ENCODE results near the gene HOXA10. TPM values are rescaled to one million over a fixed set of nuclear protein-coding genes. Genes with fewer than 3 reads are reported as not detected.

The HOXA10 gene
- total RNA-seq, 1 experiment from 2014 or later, result 19.6 TPM

DNA sequence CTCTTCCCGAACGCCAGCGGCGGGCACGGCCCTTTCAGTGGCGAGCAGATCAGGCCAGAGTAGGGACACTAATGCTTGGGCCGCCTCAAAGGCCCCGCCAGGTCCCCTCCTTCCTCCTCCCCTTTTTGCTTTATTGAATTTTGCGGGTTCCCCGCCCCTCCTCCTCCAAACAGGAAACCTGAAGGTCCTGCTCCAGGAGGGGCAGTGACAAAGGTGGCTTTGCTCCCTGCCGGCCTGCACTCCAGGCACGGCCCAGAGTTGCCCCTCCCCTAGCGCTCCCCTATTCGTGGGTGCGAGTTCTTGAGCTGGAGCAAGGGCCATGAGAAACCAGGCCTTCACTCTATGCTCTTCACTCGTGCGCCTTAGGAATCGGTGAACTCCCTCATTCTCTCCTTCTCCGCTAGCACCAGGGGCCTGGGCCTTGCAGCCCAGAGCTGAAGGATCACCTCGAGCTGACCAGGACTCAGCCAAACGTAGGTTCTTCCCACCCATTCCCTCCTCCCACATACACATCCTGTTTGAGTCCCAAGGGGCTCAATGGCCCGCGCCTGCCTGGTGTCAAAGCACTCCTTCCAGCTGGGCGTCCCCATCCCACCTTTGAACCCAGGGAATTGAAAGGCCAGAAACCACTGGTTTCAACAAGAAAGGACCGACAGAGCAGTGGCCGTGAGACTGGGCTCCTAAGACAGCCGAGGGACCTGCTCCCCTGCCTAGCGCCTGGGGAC, 25.9 kb downstream of the HOXA10 start:
- DNase-seq (ENCODE audit: low read depth, low spot score) (no peak), ATAC-seq (peak; percentile 36)
- H3K36me3 ChIP-seq (ENCODE audit: control insufficient read depth in 1 of 2, insufficient read depth in 2 of 2, low read length in 2 of 2), result peaks cover 6 to 12% of the 10 kb centered on the region in 2 experiments; a peak in 2 of 4 replicates
- H2AFZ ChIP-seq (ENCODE audit: low read depth, low read length, poor library complexity, severe bottlenecking), result no peak overlapping the region
- H4K20me1 ChIP-seq (ENCODE audit: insufficient read depth), result no peaks in the 10 kb centered on the region
- peak overlapping the region; percentile 40 to 71 for H3K4me3 ChIP-seq (replicated peaks in 1 of 2; ENCODE audit: low read depth in 1 of 2, low read length in 2 of 2)
- peaks cover 25 to 57% of the 10 kb centered on the region in 2 experiments for H3K4me1 ChIP-seq (ENCODE audit: control insufficient read depth in 1 of 2, insufficient read depth in 2 of 2, low read length in 2 of 2)
- H3K4me2 ChIP-seq (ENCODE audit: low read length), result peak overlapping the region; percentile 95
- H3K9me3 ChIP-seq (ENCODE audit: control insufficient read depth in 1 of 2, insufficient read depth in 1 of 2, low read depth in 1 of 2, low read length in 2 of 2), result no peaks in the 10 kb centered on the region
- TF ChIP-seq TCF7L2 (IDR thresholded peaks at IDR 0.05; ENCODE audit: borderline replicate concordance, extremely low read depth, insufficient read depth, insufficient read length), result no peak
- TF ChIP-seq POLR2AphosphoS5 (IDR thresholded peaks at IDR 0.05; ENCODE audit: low read depth, low read length), result 0 out of 2 replicates have a peak, but pooled peaks have one; percentile 31
- intact Hi-C loops (cut with micrococcal nuclease), result no loop called here
- no peaks in the 10 kb centered on the region for H3K9me2 ChIP-seq (ENCODE audit: insufficient read depth)
- peak overlapping the region; percentile 82 for H3K27ac ChIP-seq (ENCODE audit: low read depth, low read length)
- no peaks in the 10 kb centered on the region for H3K27me3 ChIP-seq (ENCODE audit: insufficient read depth, low read length)
- BruUV-seq (replicated peaks), result no TSS peak
- CTCF ChIA-PET, result interaction anchor here (0.6 to 3.7 kb wide), 3 partner anchors 13 to 461 kb away, joined by 3 to 27 read pairs (median 10); no protein-coding TSS in a partner anchor
- H3K9ac ChIP-seq (ENCODE audit: low read length), result peak overlapping the region; percentile 74
- POLR2A ChIA-PET, result no interaction called here
- peaks cover 45% of the 10 kb centered on the region for H3K79me2 ChIP-seq (ENCODE audit: insufficient read depth, low read length)
- RAD21 ChIA-PET (ENCODE audit: low non-redundant PET in 1 of 2, low total read pairs in 2 of 2, uncharacterized antibody in 2 of 2, unreplicated experiment in 2 of 2), result interaction anchor here in 1 of 2 experiments (0.6 kb wide), 1 partner anchor 13 kb away, joined by 3 read pairs; no protein-coding TSS in a partner anchor

DNA sequence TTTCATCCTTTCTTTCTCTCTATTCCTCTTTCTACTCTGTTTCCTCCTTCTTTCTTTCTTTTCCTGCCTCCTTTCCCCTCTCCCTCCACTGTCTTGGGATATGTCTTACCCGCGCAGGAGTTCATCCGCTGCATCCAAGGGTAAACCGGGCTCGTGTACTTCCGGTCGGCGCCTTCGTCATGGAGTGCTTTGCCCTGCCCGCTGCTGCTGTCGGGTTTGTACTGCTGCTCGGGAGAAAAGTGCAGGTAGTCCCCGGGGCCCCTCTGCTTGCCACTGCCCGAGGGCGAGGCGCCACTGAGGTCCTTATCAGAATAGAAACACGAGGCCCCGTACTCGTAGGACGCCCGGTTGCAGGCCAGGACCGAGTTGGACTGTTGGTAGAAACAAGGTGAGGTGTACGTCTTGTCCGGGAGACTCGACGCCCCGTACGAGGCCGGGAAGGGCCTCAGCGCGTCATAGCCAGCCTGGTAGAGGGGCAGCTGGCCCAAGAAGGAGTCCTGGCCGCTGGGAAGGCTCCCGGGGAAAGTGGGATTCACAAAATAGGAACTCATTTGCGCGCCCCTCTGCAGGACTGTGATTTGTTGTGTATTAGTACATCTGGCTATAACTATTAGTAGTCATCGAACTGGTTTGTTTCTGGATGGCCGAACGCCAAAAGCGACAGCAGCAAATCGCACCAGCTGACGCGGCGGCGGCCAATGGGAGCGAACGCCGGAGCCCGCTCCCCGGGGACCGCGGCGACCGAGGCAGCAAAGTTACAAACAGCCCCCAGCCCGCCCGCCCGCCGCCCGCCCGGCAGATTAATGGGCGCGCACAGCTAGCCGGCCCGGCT, 26.7 kb downstream of the HOXA10 start, which contains the start of gene HOXA6:
Gene HOXA6 (minus strand): TSS at position 576 of the 832 bp plus-strand sequence. CDS start 25 bp downstream, at position 551.
- H3K9me2 ChIP-seq (ENCODE audit: insufficient read depth), result no peaks in the 10 kb centered on the region
- peak within 1 kb of the TSS; percentile 95 for H3K4me2 ChIP-seq (ENCODE audit: low read length)
- DNase-seq (ENCODE audit: low read depth, low spot score) (no peak), ATAC-seq (peak; percentile 2; the same call in 1 of the 2 replicates)
- no peak within 1 kb of the TSS for H2AFZ ChIP-seq (ENCODE audit: low read depth, low read length, poor library complexity, severe bottlenecking)
- peak within 1 kb of the TSS; percentile 82 for H3K27ac ChIP-seq (ENCODE audit: low read depth, low read length)
- peaks cover 18 to 49% of the 10 kb centered on the region in 2 experiments for H3K4me1 ChIP-seq (ENCODE audit: control insufficient read depth in 1 of 2, insufficient read depth in 2 of 2, low read length in 2 of 2)
- CTCF ChIA-PET, result no interaction called here
- H3K27me3 ChIP-seq (ENCODE audit: insufficient read depth, low read length), result no peaks in the 10 kb centered on the region
- RAD21 ChIA-PET (ENCODE audit: low non-redundant PET in 1 of 2, low total read pairs in 2 of 2, uncharacterized antibody in 2 of 2, unreplicated experiment in 2 of 2), result interaction anchor here in 1 of 2 experiments (0.6 kb wide), 1 partner anchor 14 kb away, joined by 3 read pairs; no protein-coding TSS in a partner anchor
- H3K9me3 ChIP-seq (ENCODE audit: control insufficient read depth in 1 of 2, insufficient read depth in 1 of 2, low read depth in 1 of 2, low read length in 2 of 2), result no peaks in the 10 kb centered on the region
- intact Hi-C loops (cut with micrococcal nuclease), result no loop called here
- POLR2A ChIA-PET, result no interaction called here
- BruUV-seq (replicated peaks), result no TSS peak
- peak within 1 kb of the TSS; percentile 40 to 71 for H3K4me3 ChIP-seq (replicated peaks in 1 of 2; ENCODE audit: low read depth in 1 of 2, low read length in 2 of 2)
- H3K79me2 ChIP-seq (ENCODE audit: insufficient read depth, low read length), result peaks cover 45% of the 10 kb centered on the region
- peaks cover 6 to 12% of the 10 kb centered on the region in 2 experiments; a peak in 2 of 4 replicates for H3K36me3 ChIP-seq (ENCODE audit: control insufficient read depth in 1 of 2, insufficient read depth in 2 of 2, low read length in 2 of 2)
- H3K9ac ChIP-seq (ENCODE audit: low read length), result peak within 1 kb of the TSS; percentile 74
- H4K20me1 ChIP-seq (ENCODE audit: insufficient read depth), result no peaks in the 10 kb centered on the region
- TF ChIP-seq CEBPB (IDR thresholded peaks at IDR 0.05; ENCODE audit: low read depth) (no peak), EZH2phosphoT487 (IDR thresholded peaks at IDR 0.05; ENCODE audit: borderline replicate concordance) (no peak), ZNF274 (IDR thresholded peaks at IDR 0.05; ENCODE audit: low read depth, low read length) (no peak), RAD21 (IDR thresholded peaks at IDR 0.05; ENCODE audit: low read depth) (no peak), TCF7L2 (IDR thresholded peaks at IDR 0.05; ENCODE audit: borderline replicate concordance, extremely low read depth, insufficient read depth, insufficient read length) (no peak), ZFX (IDR thresholded peaks at IDR 0.05) (no peak), JUND (IDR thresholded peaks at IDR 0.05) (no peak), POLR2A (IDR thresholded peaks at IDR 0.05; ENCODE audit: borderline replicate concordance, extremely low read depth, insufficient read depth, insufficient read length) (no peak), CBX3 (IDR thresholded peaks at IDR 0.05; ENCODE audit: low read depth) (no peak), POLR2AphosphoS5 (IDR thresholded peaks at IDR 0.05; ENCODE audit: low read depth, low read length) (no peak)
- TF ChIP-seq, protein P1, sequence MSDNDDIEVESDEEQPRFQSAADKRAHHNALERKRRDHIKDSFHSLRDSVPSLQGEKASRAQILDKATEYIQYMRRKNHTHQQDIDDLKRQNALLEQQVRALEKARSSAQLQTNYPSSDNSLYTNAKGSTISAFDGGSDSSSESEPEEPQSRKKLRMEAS (IDR thresholded peaks at IDR 0.05), result no peak
- TF ChIP-seq, protein P2, sequence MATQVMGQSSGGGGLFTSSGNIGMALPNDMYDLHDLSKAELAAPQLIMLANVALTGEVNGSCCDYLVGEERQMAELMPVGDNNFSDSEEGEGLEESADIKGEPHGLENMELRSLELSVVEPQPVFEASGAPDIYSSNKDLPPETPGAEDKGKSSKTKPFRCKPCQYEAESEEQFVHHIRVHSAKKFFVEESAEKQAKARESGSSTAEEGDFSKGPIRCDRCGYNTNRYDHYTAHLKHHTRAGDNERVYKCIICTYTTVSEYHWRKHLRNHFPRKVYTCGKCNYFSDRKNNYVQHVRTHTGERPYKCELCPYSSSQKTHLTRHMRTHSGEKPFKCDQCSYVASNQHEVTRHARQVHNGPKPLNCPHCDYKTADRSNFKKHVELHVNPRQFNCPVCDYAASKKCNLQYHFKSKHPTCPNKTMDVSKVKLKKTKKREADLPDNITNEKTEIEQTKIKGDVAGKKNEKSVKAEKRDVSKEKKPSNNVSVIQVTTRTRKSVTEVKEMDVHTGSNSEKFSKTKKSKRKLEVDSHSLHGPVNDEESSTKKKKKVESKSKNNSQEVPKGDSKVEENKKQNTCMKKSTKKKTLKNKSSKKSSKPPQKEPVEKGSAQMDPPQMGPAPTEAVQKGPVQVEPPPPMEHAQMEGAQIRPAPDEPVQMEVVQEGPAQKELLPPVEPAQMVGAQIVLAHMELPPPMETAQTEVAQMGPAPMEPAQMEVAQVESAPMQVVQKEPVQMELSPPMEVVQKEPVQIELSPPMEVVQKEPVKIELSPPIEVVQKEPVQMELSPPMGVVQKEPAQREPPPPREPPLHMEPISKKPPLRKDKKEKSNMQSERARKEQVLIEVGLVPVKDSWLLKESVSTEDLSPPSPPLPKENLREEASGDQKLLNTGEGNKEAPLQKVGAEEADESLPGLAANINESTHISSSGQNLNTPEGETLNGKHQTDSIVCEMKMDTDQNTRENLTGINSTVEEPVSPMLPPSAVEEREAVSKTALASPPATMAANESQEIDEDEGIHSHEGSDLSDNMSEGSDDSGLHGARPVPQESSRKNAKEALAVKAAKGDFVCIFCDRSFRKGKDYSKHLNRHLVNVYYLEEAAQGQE (IDR thresholded peaks at IDR 0.05; ENCODE audit: low read depth), result no peak
